Heart left ventricle (tissue), 13 donors: ENCODE measurements around the gene PLB1.

Experiments
- POLR2A ChIP-seq, 2 donors: fragments of 450-650 bp; IDR thresholded peaks; one replicate each; pipeline ENCODE4 v1.6.1; 2017; ENCODE audit warnings: antibody characterized with exemption in 2 of 2, mild to moderate bottlenecking in 2 of 2, moderate library complexity in 2 of 2
- TF ChIP-seq, protein P1 (sequence below), 12 donors: fragments of 200-600 bp; sonication (generic) in 4 of 12; IDR thresholded peaks; one replicate each; pipeline versions ENCODE4 v1.5.0 to v1.8.0; 2018 to 2022; ENCODE audit warnings: antibody characterized with exemption in 12 of 12, mild to moderate bottlenecking in 5 of 12
- donor health status: ischemic (EF 13 %, LVEDD 7.1; RV severe dilation, severe dysfunction).
- donor health status: DM: no; HTN: yes; CAD: no.
- donor health status: DM: no; HTN: no; CAD: no.
- donor health status: ischemic (EF 25% LVEDD 6.9; RV normal size, moderate dysfunction).
- donor health status: ischemic (EF 25% LVEDD 5.7; RV mildly dilated, moderate dysfunction).
- donor health status: ischemic (EF 35%, LVEDD 5.7; RV mildly dilated, moderate dysfunction).
- donor health status: nonischemic (EF 11% LVEDD 7.7; RV severe dilation, severe dysfunction).
- donor health status: DM: yes; HTN: yes; CAD: no.
- donor health status: PGD.
- donor health status: ischemic (EF 29% LVEDD 5.4; RV normal size, mild dysfunction).
- donor health status: nonischemic (EF 23%, LVEDD 6.1; RV moderate dilation, normal function).

DNA sequence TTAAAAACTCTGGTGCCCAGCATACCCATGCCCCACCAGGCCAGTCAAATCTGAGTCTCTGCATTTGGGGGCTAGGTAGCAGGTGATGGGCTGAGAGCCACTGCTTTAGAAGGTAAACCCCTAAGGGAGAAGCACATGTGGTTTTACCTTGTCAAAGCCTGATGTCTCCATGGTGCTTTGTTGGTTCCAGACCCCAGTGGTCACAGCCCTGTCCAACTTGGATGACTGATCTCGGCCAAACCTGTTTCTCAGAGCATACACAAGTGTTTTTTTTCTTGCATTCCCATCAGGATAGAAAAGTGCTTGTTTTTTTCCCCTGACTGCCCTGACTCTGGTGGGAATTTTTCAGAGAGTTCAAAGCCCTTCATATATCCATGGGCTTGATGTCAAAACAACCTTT lies 13.5 kb downstream of the PLB1 start:
- TF ChIP-seq, protein P1, sequence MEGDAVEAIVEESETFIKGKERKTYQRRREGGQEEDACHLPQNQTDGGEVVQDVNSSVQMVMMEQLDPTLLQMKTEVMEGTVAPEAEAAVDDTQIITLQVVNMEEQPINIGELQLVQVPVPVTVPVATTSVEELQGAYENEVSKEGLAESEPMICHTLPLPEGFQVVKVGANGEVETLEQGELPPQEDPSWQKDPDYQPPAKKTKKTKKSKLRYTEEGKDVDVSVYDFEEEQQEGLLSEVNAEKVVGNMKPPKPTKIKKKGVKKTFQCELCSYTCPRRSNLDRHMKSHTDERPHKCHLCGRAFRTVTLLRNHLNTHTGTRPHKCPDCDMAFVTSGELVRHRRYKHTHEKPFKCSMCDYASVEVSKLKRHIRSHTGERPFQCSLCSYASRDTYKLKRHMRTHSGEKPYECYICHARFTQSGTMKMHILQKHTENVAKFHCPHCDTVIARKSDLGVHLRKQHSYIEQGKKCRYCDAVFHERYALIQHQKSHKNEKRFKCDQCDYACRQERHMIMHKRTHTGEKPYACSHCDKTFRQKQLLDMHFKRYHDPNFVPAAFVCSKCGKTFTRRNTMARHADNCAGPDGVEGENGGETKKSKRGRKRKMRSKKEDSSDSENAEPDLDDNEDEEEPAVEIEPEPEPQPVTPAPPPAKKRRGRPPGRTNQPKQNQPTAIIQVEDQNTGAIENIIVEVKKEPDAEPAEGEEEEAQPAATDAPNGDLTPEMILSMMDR (IDR thresholded peaks at IDR 0.05): no peak
- no peak for TF ChIP-seq POLR2A (IDR thresholded peaks at IDR 0.05)
